ENCODE data around the gene OTOGL.

GRCh38 chr12:80170915-80171314 is 71.6 kb downstream of the OTOGL start:
- TF ChIP-seq CTCF (IDR thresholded peaks at IDR 0.05; ENCODE audit: low read length), result no peak
- no peak for TF ChIP-seq EZH2 (IDR thresholded peaks at IDR 0.05; ENCODE audit: borderline replicate concordance, low read length)
